ENCODE data around the gene MEPE.

Gene MEPE

GRCh38 chr4:87843936-87844335 is 11.2 kb downstream of the MEPE start:
- DNase-seq (ENCODE audit: low spot score) = peak; percentile 55

- DNase-seq (ENCODE audit: low spot score) = no peak
Measured at GRCh38 chr4:87844452-87844851, 11.7 kb downstream of the MEPE start.

GRCh38 chr4:87846226-87846625 is 13.5 kb downstream of the MEPE start:
- DNase-seq (ENCODE audit: low spot score) = no peak

- DNase-seq (ENCODE audit: low spot score) = peak; percentile 73
Measured at GRCh38 chr4:87848622-87849351, 16.0 kb downstream of the MEPE start.

GRCh38 chr4:87849612-87850011 is 16.8 kb downstream of the MEPE start:
- no peak for DNase-seq (ENCODE audit: low spot score)

GRCh38 chr4:87851332-87851731 is 18.6 kb downstream of the MEPE start:
- no peak for DNase-seq (ENCODE audit: low spot score)

- DNase-seq (ENCODE audit: low spot score) = no peak
Measured at GRCh38 chr4:87851953-87852352, 19.2 kb downstream of the MEPE start.

GRCh38 chr4:87853108-87853507 is 20.3 kb downstream of the MEPE start:
- DNase-seq (ENCODE audit: low spot score) = peak; percentile 40

GRCh38 chr4:87853891-87854290 is 21.1 kb downstream of the MEPE start:
- no peak for DNase-seq (ENCODE audit: low spot score)

GRCh38 chr4:87855559-87855958 is 22.8 kb downstream of the MEPE start:
- no peak for DNase-seq (ENCODE audit: low spot score)

GRCh38 chr4:87856816-87857215 is 24.0 kb downstream of the MEPE start:
- no peak for DNase-seq (ENCODE audit: low spot score)

GRCh38 chr4:87857789-87858188 is 25.0 kb downstream of the MEPE start:
- DNase-seq (ENCODE audit: low spot score) = no peak

GRCh38 chr4:87862236-87862635 is 29.5 kb downstream of the MEPE start:
- no peak for DNase-seq (ENCODE audit: low spot score)

GRCh38 chr4:87863486-87863885 is 30.7 kb downstream of the MEPE start:
- DNase-seq (ENCODE audit: low spot score) = no peak

GRCh38 chr4:87864321-87864720 is 31.6 kb downstream of the MEPE start:
- no peak for DNase-seq (ENCODE audit: low spot score)

GRCh38 chr4:87865288-87865687 is 32.5 kb downstream of the MEPE start:
- no peak for DNase-seq (ENCODE audit: low spot score)

GRCh38 chr4:87865960-87866598 is 33.3 kb downstream of the MEPE start:
- DNase-seq (ENCODE audit: low spot score) = no peak

GRCh38 chr4:87868522-87868921 is 35.8 kb downstream of the MEPE start:
- DNase-seq (ENCODE audit: low spot score) = no peak

GRCh38 chr4:87872028-87872427 is 39.3 kb downstream of the MEPE start:
- no peak for DNase-seq (ENCODE audit: low spot score)

- no peak for DNase-seq (ENCODE audit: low spot score)
Measured at GRCh38 chr4:87875191-87875590, 42.4 kb downstream of the MEPE start.

GRCh38 chr4:87880106-87880505 is 47.3 kb downstream of the MEPE start:
- no peak for DNase-seq (ENCODE audit: low spot score)

- no peak for DNase-seq (ENCODE audit: low spot score)
Measured at GRCh38 chr4:87881115-87881514, 48.3 kb downstream of the MEPE start.

- DNase-seq (ENCODE audit: low spot score) = no peak
Measured at GRCh38 chr4:87882321-87882720, 49.6 kb downstream of the MEPE start.

- no peak for DNase-seq (ENCODE audit: low spot score)
Measured at GRCh38 chr4:87882861-87883260, 50.1 kb downstream of the MEPE start.
